Chondrocyte (in vitro differentiated cells): ENCODE measurements around the gene JRKL. TPM values are rescaled to one million over a fixed set of nuclear protein-coding genes. Genes with fewer than 3 reads are reported as not detected.

Experiments used
- DNase-seq: peaks from one replicate; pipeline ENCODE4 v3.0.0; 2021; ENCODE audit warnings: mixed read lengths, low spot score
- H3K27ac Mint-ChIP-seq: one replicate; pipeline ENCODE4 v1.8.0; 2021; ENCODE audit warnings: mild to moderate bottlenecking, moderate library complexity, mixed read lengths; ENCODE audit not compliant: unreplicated experiment
- H3K27me3 Mint-ChIP-seq: 2 replicates; pipeline ENCODE4 v1.8.0; 2021; ENCODE audit warnings: low read depth, mixed read lengths
- H3K36me3 Mint-ChIP-seq: 2 replicates; pipeline ENCODE4 v1.8.0; 2021; ENCODE audit warnings: low read depth, mixed read lengths
- H3K4me1 Mint-ChIP-seq: 2 replicates; pipeline ENCODE4 v1.8.0; 2021; ENCODE audit warnings: low read depth, mild to moderate bottlenecking, mixed read lengths
- H3K4me3 Mint-ChIP-seq: one replicate; pipeline ENCODE4 v1.8.0; 2021; ENCODE audit warnings: mild to moderate bottlenecking, moderate library complexity, mixed read lengths; ENCODE audit not compliant: unreplicated experiment
- H3K9me3 Mint-ChIP-seq: 2 replicates; pipeline ENCODE4 v1.8.0; 2021; ENCODE audit warnings: low read depth, mixed read lengths
- CTCF ChIP-seq: fragments of 200-600 bp; sonication (generic); IDR thresholded peaks from 2 replicates; pipeline ENCODE4 v1.5.0; 2021; ENCODE audit warnings: antibody characterized with exemption, mild to moderate bottlenecking, moderate library complexity
- long read RNA-seq: library from polyadenylated mRNA; stranded (forward); transcript quantifications from one replicate; pipeline ENCODE4 v2.0.0, GENCODE V29; 2021
- total RNA-seq: library from RNA; stranded (reverse); gene quantifications from 3 replicates; pipeline ENCODE4 v1.2.1, GENCODE V29; 2021

Gene JRKL
- total RNA-seq: 13.0 to 13.6 TPM (median 13.0 TPM) in 3 replicates
- long read RNA-seq, transcript JRKL-201 (2 exons, 2,855 nt): major isoform, 20 of 41 reads
- long read RNA-seq, partial matches to known transcripts: 0 of 41 reads
- long read RNA-seq, other reads (novel, unspliced or antisense): 21 of 41 reads

- peak; percentile 98 for DNase-seq
- H3K9me3 Mint-ChIP-seq: peaks cover 8% of the 10 kb centered on the region
- H3K4me1 Mint-ChIP-seq: peaks cover 48% of the 10 kb centered on the region
- no peak for TF ChIP-seq CTCF
- H3K27me3 Mint-ChIP-seq: no peaks in the 10 kb centered on the region
- H3K4me3 Mint-ChIP-seq: peak within 1 kb of the TSS; percentile 96
- peak within 1 kb of the TSS; percentile 97 for H3K27ac Mint-ChIP-seq
- H3K36me3 Mint-ChIP-seq: peaks cover 5% of the 10 kb centered on the region
Observed at GRCh38 chr11:96389720-96390487, at the start of gene JRKL, which contains the start of gene CCDC82. Gene JRKL (plus strand): TSS chr11:96390013. CDS start chr11:96390650, 637 bp downstream. Gene CCDC82 (minus strand): TSS chr11:96389912. CDS start chr11:96384747, 5,165 bp downstream.

GRCh38 chr11:96340555-96340885, 49.3 kb upstream of the JRKL start:
- Mint-ChIP-seq H3K4me1 (peaks cover 63% of the 10 kb centered on the region), H3K4me3 (peak overlapping the region; percentile 97), H3K9me3 (no peaks in the 10 kb centered on the region), H3K36me3 (peaks cover 2% of the 10 kb centered on the region), H3K27me3 (no peaks in the 10 kb centered on the region), H3K27ac (peak overlapping the region; percentile 93)
- TF ChIP-seq CTCF: peak; percentile 7
- no peak for DNase-seq

- no peaks in the 10 kb centered on the region for H3K27me3 Mint-ChIP-seq
- H3K36me3 Mint-ChIP-seq: no peaks in the 10 kb centered on the region
- H3K4me3 Mint-ChIP-seq: peak overlapping the region; percentile 97
- no peak for DNase-seq
- no peaks in the 10 kb centered on the region for H3K9me3 Mint-ChIP-seq
- peaks cover 59% of the 10 kb centered on the region for H3K4me1 Mint-ChIP-seq
- H3K27ac Mint-ChIP-seq: peak overlapping the region; percentile 93
- peak; percentile 75 for TF ChIP-seq CTCF
Observed at GRCh38 chr11:96341211-96342013, 48.4 kb upstream of the JRKL start.

- TF ChIP-seq CTCF: no peak
- no peaks in the 10 kb centered on the region for H3K9me3 Mint-ChIP-seq
- H3K27ac Mint-ChIP-seq: peak overlapping the region; percentile 93
- H3K4me1 Mint-ChIP-seq: peaks cover 54% of the 10 kb centered on the region
- DNase-seq: no peak
- peak overlapping the region; percentile 97 for H3K4me3 Mint-ChIP-seq
- H3K27me3 Mint-ChIP-seq: no peaks in the 10 kb centered on the region
- no peaks in the 10 kb centered on the region for H3K36me3 Mint-ChIP-seq
Observed at GRCh38 chr11:96342014-96342960, 47.5 kb upstream of the JRKL start.
